ENCODE results near the gene CRLF1.

The CRLF1 gene

DNA sequence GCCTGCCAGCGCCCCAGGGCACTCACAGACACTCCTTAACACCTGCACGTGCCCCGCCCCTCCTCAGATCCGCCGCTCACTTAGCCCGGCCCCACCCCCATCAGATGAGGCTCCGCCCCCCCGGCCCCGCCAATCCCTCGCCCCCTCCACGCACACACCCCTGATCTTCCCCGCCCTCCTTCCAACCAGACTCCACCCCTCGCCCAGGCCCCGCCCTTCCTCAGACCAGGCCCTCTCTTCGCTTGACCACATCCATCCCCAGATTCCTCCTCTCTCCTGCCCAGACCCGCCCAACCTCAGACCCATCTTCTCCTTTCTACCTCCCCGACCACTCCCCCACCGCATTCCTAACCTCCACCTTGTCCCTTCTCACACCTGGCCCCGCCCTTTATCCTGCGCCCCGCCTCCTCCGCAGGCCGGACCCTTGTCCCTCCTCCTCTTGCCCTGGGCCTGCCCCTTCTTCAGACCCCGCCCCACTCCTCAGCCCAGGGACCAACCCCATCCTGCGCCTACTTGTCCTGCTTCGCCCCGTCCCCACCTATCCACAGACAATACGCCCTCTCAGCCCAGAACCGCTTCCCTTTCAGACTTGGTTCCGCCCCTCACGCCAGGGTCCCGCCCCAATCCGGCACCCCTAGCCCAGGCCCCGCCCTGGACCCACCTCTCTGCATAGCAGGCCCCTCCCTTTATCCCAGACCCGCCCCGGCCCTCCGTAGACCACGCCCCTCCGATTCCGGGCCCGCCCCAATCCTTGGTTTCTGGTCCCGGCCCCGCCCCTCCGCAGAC is 29.8 kb upstream of the CRLF1 start (continued):
- TF ChIP-seq ZNF843 (tag by site-specific recombination; IDR thresholded peaks at IDR 0.05), result no peak
- TF ChIP-seq ZNF138 (tag by site-specific recombination; IDR thresholded peaks at IDR 0.05; ENCODE audit: borderline replicate concordance), result no peak
- peak; percentile 59 for TF ChIP-seq ZNF335 (tag by site-specific recombination; conservative IDR thresholded peaks at IDR 0.05)

DNA sequence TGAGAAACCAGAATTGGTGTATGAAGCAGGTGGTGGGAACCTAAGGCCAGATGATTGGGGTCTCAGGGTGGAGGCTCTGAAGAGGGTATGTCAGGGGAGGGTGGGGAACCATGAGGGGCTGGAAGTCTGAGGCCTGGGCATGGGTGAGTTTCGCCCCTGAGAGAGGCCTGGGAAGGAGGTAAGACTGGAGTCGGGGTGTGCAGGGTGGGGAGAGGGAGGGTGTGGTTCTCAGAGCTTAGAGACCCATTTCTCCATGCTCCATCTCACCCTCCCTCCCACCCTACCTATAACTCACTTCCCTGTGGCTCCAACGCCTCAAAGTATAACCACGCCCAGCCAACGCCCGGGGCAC is 29.2 kb upstream of the CRLF1 start:
- no peaks in the 10 kb centered on the region for H3K9me3 ChIP-seq (ENCODE audit: control insufficient read depth, insufficient read depth, low read depth, low read length)
- TF ChIP-seq ZNF169 (tag by site-specific recombination; IDR thresholded peaks at IDR 0.05) (0 out of 2 replicates have a peak, but pooled peaks have one; percentile 13), ZBTB7A (tag by site-specific recombination; IDR thresholded peaks at IDR 0.05; ENCODE audit: low read depth) (no peak), ZNF791 (tag by site-specific recombination; IDR thresholded peaks at IDR 0.05) (no peak), ZNF174 (tag by site-specific recombination; IDR thresholded peaks at IDR 0.05) (no peak)
- TF ChIP-seq, protein P1, sequence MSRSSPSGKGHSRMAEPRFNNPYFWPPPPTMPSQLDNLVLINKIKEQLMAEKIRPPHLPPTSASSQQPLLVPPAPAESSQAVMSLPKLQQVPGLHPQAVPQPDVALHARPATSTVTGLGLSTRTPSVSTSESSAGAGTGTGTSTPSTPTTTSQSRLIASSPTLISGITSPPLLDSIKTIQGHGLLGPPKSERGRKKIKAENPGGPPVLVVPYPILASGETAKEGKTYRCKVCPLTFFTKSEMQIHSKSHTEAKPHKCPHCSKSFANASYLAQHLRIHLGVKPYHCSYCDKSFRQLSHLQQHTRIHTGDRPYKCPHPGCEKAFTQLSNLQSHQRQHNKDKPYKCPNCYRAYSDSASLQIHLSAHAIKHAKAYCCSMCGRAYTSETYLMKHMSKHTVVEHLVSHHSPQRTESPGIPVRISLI (tag by site-specific recombination; IDR thresholded peaks at IDR 0.05), result no peak
- TF ChIP-seq, protein P2, sequence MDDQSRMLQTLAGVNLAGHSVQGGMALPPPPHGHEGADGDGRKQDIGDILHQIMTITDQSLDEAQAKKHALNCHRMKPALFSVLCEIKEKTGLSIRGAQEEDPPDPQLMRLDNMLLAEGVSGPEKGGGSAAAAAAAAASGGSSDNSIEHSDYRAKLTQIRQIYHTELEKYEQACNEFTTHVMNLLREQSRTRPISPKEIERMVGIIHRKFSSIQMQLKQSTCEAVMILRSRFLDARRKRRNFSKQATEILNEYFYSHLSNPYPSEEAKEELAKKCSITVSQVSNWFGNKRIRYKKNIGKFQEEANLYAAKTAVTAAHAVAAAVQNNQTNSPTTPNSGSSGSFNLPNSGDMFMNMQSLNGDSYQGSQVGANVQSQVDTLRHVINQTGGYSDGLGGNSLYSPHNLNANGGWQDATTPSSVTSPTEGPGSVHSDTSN (CRISPR knock-in tag; IDR thresholded peaks at IDR 0.05), result no peak
- H3K4me1 ChIP-seq (ENCODE audit: control insufficient read depth, insufficient read depth, low read length), result peaks cover 8% of the 10 kb centered on the region; the same call in 1 of the 2 replicates
- ChIA-PET POLR2A (interaction anchor here (1.2 kb wide), 1 partner anchor 64 kb away, joined by 3 read pairs; the partner anchor contains the start of gene UBA52), CTCF (no interaction called here)
- H3K36me3 ChIP-seq (ENCODE audit: control insufficient read depth in 2 of 2, insufficient read depth in 1 of 2, low read length in 2 of 2), result no peaks in the 10 kb centered on the region; a peak in 1 of 3 replicates
- no peak overlapping the region for H3K4me3 ChIP-seq (ENCODE audit: low read depth, low read length)
- no peak overlapping the region for H3K27ac ChIP-seq (ENCODE audit: extremely low read depth, low read depth, low read length)

DNA sequence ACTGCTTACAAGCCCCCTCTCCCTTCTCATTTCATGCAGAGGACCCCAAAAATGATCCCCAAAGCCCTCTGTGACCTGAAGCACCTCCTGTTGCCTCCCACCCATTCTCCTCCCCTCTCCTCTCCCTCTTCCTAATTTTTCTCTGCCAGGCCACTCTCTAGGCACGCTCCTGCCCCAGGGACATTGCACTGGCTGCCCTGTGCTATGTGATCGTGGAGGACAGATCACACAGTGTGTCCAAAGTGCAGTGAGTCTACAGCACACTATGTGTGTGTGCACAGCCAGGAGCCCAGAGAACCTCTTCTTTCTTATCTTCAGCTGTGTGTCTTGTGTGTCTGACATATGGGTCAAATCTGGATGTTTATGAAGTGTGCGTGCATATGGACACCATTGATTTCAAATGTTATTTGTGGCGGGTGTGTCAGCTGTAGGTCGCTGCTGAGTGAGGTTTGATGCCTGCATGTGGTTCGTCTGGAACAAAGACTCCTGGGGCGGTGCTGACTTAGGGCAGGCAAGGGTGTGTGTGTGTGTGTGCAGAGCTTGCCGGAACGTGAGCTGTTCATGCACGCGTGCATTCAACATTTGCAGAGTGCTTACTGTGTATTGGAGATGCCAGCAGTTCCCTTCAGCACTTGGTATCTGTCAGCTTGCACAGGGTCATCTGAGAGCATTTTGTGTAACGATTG is 28.2 kb upstream of the CRLF1 start:
- ChIA-PET CTCF (no interaction called here), POLR2A (interaction anchor here (1.2 kb wide), 1 partner anchor 63 kb away, joined by 3 read pairs; the partner anchor contains the start of gene UBA52)
- no peak overlapping the region for H3K27ac ChIP-seq (ENCODE audit: extremely low read depth, low read depth, low read length)
- peaks cover 8% of the 10 kb centered on the region; the same call in 1 of the 2 replicates for H3K4me1 ChIP-seq (ENCODE audit: control insufficient read depth, insufficient read depth, low read length)
- H3K9me3 ChIP-seq (ENCODE audit: control insufficient read depth, insufficient read depth, low read depth, low read length), result no peaks in the 10 kb centered on the region
- H3K36me3 ChIP-seq (ENCODE audit: control insufficient read depth in 2 of 2, insufficient read depth in 1 of 2, low read length in 2 of 2), result no peaks in the 10 kb centered on the region; a peak in 1 of 3 replicates
- no peak overlapping the region for H3K4me3 ChIP-seq (ENCODE audit: low read depth, low read length)
- TF ChIP-seq ZFP37 (tag by site-specific recombination; IDR thresholded peaks at IDR 0.05), result no peak
- no peak for TF ChIP-seq SCRT2 (tag by site-specific recombination; IDR thresholded peaks at IDR 0.05)
- TF ChIP-seq ZNF660 (tag by site-specific recombination; IDR thresholded peaks at IDR 0.05), result no peak
- TF ChIP-seq, protein P3, sequence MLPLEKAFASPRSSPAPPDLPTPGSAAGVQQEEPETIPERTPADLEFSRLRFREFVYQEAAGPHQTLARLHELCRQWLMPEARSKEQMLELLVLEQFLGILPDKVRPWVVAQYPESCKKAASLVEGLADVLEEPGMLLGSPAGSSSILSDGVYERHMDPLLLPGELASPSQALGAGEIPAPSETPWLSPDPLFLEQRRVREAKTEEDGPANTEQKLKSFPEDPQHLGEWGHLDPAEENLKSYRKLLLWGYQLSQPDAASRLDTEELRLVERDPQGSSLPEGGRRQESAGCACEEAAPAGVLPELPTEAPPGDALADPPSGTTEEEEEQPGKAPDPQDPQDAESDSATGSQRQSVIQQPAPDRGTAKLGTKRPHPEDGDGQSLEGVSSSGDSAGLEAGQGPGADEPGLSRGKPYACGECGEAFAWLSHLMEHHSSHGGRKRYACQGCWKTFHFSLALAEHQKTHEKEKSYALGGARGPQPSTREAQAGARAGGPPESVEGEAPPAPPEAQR (tag by site-specific recombination; IDR thresholded peaks at IDR 0.05), result no peak
- TF ChIP-seq ZNF747 (tag by site-specific recombination; IDR thresholded peaks at IDR 0.05), result no peak
- TF ChIP-seq KLF1 (tag by site-specific recombination; IDR thresholded peaks at IDR 0.05), result peak; percentile 91
- TF ChIP-seq ZNF623 (tag by site-specific recombination; IDR thresholded peaks at IDR 0.05), result peak; percentile 89
- TF ChIP-seq ZFHX2 (tag by site-specific recombination; conservative IDR thresholded peaks at IDR 0.05), result no peak
- no peak for TF ChIP-seq ZNF423 (tag by site-specific recombination; IDR thresholded peaks at IDR 0.05)
- TF ChIP-seq ZBTB17 (tag by site-specific recombination; IDR thresholded peaks at IDR 0.05), result no peak
- no peak for TF ChIP-seq MYNN (tag by site-specific recombination; IDR thresholded peaks at IDR 0.05; ENCODE audit: borderline replicate concordance)
- TF ChIP-seq ZNF292 (tag by site-specific recombination; IDR thresholded peaks at IDR 0.05; ENCODE audit: borderline replicate concordance, low read depth), result no peak
- TF ChIP-seq, protein P4, sequence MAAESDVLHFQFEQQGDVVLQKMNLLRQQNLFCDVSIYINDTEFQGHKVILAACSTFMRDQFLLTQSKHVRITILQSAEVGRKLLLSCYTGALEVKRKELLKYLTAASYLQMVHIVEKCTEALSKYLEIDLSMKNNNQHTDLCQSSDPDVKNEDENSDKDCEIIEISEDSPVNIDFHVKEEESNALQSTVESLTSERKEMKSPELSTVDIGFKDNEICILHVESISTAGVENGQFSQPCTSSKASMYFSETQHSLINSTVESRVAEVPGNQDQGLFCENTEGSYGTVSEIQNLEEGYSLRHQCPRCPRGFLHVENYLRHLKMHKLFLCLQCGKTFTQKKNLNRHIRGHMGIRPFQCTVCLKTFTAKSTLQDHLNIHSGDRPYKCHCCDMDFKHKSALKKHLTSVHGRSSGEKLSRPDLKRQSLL (tag by site-specific recombination; IDR thresholded peaks at IDR 0.05), result no peak
- TF ChIP-seq, protein P5, sequence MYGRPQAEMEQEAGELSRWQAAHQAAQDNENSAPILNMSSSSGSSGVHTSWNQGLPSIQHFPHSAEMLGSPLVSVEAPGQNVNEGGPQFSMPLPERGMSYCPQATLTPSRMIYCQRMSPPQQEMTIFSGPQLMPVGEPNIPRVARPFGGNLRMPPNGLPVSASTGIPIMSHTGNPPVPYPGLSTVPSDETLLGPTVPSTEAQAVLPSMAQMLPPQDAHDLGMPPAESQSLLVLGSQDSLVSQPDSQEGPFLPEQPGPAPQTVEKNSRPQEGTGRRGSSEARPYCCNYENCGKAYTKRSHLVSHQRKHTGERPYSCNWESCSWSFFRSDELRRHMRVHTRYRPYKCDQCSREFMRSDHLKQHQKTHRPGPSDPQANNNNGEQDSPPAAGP (tag by site-specific recombination; IDR thresholded peaks at IDR 0.05), result 0 out of 2 replicates have a peak, but pooled peaks have one; percentile 34
- no peak for TF ChIP-seq ZNF610 (tag by site-specific recombination; IDR thresholded peaks at IDR 0.05; ENCODE audit: borderline replicate concordance)
